ENCODE data around the gene CPT1A.

DNA sequence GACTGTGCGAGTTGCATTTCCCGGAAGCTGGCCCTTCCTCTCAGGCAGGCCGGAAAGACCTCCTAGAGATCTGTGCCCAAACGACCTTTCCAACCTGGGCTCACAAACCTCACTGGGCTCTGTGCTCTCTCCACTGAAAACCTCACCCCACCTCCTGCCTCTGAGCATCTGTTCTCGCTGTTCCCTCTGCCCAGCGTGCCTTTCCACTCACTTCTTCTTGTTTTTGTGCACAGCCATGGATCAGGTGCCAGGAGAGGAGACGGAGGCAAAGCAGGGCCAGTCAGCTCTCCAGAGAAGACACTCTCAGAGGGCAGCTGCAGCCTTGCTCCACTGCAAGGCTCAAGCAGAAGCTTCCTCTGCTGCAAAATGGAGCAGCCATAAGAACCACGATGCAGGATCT lies 10.9 kb upstream of the CPT1A start:
- TF ChIP-seq, protein P1, sequence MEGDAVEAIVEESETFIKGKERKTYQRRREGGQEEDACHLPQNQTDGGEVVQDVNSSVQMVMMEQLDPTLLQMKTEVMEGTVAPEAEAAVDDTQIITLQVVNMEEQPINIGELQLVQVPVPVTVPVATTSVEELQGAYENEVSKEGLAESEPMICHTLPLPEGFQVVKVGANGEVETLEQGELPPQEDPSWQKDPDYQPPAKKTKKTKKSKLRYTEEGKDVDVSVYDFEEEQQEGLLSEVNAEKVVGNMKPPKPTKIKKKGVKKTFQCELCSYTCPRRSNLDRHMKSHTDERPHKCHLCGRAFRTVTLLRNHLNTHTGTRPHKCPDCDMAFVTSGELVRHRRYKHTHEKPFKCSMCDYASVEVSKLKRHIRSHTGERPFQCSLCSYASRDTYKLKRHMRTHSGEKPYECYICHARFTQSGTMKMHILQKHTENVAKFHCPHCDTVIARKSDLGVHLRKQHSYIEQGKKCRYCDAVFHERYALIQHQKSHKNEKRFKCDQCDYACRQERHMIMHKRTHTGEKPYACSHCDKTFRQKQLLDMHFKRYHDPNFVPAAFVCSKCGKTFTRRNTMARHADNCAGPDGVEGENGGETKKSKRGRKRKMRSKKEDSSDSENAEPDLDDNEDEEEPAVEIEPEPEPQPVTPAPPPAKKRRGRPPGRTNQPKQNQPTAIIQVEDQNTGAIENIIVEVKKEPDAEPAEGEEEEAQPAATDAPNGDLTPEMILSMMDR (conservative IDR thresholded peaks at IDR 0.05), result no peak
- TF ChIP-seq ZFX (IDR thresholded peaks at IDR 0.05), result no peak

Data from C4-2B (cell line).